ENCODE measurements around the gene FLT1.

FLT1 gene

DNA sequence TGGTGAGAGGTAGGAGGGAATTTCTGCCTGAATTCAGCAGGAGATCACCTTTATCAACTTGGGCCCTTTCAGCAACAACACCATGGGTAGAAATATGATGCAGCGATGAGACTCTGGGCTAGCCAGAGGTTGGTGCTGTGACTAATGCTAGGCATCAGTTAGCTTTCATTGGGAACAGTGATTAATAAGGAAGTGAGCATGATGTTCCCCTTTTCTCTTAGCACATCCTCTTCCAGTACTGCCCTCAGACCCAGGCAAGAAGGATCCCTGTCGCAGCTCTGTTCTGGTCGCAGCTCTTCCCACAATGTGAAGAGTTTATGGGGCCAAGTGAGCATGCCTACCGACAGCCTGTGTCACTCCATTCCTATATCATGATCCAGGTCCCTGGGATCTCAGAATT is 100.5 kb downstream of the FLT1 start:
- TF ChIP-seq, protein P1, sequence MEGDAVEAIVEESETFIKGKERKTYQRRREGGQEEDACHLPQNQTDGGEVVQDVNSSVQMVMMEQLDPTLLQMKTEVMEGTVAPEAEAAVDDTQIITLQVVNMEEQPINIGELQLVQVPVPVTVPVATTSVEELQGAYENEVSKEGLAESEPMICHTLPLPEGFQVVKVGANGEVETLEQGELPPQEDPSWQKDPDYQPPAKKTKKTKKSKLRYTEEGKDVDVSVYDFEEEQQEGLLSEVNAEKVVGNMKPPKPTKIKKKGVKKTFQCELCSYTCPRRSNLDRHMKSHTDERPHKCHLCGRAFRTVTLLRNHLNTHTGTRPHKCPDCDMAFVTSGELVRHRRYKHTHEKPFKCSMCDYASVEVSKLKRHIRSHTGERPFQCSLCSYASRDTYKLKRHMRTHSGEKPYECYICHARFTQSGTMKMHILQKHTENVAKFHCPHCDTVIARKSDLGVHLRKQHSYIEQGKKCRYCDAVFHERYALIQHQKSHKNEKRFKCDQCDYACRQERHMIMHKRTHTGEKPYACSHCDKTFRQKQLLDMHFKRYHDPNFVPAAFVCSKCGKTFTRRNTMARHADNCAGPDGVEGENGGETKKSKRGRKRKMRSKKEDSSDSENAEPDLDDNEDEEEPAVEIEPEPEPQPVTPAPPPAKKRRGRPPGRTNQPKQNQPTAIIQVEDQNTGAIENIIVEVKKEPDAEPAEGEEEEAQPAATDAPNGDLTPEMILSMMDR (conservative IDR thresholded peaks at IDR 0.05; ENCODE audit: low read depth, low read length), result no peak
- no peak for DNase-seq (ENCODE audit: low read depth)
- H3K4me3 ChIP-seq (ENCODE audit: low read length), result no peak overlapping the region

DNA sequence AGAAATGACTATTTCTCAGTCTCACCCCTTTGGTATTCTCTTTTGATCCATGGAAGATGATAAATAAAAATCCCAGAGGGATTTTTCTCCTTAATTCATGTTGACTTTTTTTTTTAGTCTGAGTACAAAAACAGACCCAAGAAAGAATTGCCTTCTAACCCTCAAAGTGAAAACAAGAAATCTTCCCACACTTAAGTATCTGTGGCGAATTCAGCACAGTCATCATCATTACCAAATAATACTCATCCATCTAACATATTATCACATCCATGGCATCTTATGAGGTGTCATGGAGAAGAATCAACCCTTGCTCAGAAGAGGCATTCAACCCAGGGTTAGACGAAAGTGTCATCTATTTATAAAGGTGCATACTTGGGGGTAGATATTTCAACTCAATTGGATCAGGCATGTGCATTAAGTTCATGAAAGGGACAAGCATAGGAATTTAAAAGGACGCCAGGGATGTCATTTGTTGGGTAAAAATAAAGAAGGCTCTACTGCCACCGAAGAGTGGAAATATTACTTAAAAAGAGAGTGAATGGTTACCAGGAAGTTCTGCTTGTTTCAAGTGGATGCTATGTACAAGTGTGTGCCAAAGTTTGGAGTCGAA is 101.9 kb downstream of the FLT1 start:
- TF ChIP-seq, protein P1 (conservative IDR thresholded peaks at IDR 0.05; ENCODE audit: low read depth, low read length), result no peak
- no peak for DNase-seq (ENCODE audit: low read depth)
- H3K4me3 ChIP-seq (ENCODE audit: low read length), result no peak overlapping the region

DNA sequence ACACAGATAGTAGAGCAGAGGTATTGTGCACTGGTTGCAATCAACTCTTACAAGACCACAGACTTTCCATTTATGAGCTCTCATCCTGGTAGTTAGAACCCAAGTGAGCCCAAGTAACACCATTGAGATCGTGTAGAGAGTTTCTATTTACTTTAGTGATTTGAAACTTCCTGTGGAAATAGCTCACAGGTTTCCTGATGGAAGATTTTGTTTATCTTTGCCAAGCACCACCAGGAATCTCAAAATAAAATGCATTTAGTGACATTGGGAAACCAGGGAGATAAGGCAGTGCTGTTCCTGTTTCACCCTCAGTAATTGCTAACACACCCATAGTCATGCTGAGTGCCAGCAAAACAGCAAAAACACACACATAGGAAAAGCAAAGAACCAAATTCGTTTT is 102.5 kb downstream of the FLT1 start:
- no peak for DNase-seq (ENCODE audit: low read depth)
- no peak overlapping the region for H3K4me3 ChIP-seq (ENCODE audit: low read length)
- TF ChIP-seq, protein P1 (conservative IDR thresholded peaks at IDR 0.05; ENCODE audit: low read depth, low read length), result no peak

DNA sequence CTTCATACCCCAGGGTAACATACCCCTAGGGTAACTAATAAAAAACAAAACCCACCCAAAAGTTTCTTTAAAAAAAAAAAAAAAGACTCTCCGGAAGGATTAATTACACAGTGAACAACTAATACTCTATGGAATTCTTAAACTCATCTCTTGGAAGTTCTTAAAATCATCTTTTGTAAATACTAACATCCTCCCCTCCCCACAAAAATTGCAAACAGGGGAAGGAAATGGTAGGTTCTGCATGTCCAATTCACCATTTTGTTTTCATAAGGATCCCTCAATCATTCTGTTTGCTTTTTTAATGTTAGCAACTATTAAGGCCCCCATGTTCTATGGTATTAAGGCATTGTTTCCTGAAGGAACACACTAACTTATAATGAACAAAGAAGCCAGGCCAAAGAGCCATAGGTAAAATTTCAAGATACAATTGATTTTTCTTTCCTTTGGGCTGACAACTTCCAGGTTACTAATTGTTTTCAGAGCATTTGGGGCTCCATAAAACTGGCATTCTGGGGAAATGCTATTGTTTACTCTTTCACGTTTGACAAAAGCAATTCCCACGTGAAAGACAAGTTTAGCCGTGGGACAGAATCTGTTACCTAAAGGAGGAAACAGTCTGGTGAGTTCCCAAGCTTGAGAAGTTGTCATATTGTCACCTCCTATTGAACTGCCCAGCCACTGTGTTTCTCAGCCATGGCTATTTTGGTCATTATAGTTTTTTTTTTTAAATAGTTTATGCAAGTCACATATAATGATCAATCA is 107.0 kb downstream of the FLT1 start:
- TF ChIP-seq, protein P1 (conservative IDR thresholded peaks at IDR 0.05; ENCODE audit: low read depth, low read length), result no peak
- no peak for DNase-seq (ENCODE audit: low read depth)

DNA sequence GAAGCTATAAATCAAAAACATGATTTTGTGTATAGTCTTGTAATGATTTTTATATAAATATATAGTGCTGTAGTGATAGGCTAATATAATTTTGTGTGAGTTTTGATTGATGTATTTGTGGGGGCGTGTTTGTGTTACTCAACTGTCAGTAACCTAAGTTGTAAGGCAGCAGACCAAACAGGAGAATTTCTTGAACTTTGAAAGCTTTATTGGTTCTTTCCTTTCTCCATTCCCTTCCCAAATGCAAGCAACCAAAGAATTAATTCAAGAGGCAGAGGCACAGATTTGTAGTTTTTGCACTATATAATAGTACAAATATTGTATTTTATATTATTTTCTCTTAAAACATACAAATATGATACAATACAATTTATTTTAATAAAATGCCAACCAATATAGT is 109.6 kb downstream of the FLT1 start:
- TF ChIP-seq, protein P1 (conservative IDR thresholded peaks at IDR 0.05; ENCODE audit: low read depth, low read length), result no peak
- no peak overlapping the region for H3K4me3 ChIP-seq (ENCODE audit: low read length)
- no peak for DNase-seq (ENCODE audit: low read depth)

More for the DNA sequence above, 107.0 kb downstream of the FLT1 start:
- no peak overlapping the region for H3K4me3 ChIP-seq (ENCODE audit: low read length)

DNA sequence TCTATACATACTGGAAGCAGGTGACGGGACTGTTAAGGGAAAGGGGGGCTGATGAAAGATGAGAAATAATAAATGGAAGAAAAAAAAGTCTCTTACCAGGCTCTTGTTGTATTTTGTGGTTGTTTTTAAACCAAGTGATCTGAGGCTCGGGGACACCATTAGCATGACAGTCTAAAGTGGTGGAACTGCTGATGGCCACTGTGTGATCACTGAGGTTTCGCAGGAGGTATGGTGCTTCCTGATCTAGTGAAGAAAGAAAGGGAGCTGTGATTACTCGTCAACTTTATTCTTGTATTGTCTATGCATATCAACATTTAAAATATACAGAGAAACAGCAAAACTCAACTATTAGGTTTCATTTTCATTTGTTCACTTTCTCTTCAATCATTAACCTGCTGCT is 110.1 kb downstream of the FLT1 start:
- no peak overlapping the region for H3K4me3 ChIP-seq (ENCODE audit: low read length)
- TF ChIP-seq, protein P1 (conservative IDR thresholded peaks at IDR 0.05; ENCODE audit: low read depth, low read length), result no peak

DNA sequence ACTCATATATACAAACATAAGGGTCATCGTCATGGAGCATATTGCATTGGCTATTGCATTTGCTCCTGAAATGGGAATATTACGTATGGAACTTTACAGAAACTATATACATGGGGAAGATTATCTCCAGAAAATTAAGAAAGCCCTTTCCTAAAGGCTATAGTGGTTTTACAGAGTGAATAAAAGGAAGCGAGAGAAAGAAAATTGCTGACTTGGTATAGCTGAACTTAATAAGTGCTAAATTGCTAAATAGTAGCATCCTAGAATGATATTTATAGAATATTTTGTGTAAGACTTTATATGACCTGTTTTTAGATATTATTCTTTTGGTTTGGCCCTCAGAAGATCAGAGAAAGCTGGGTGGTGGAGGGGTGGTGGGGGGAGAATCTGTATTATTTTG is 114.6 kb downstream of the FLT1 start:
- no peak for DNase-seq (ENCODE audit: low read depth)
- TF ChIP-seq, protein P1 (conservative IDR thresholded peaks at IDR 0.05; ENCODE audit: low read depth, low read length), result no peak
- H3K4me3 ChIP-seq (ENCODE audit: low read length), result no peak overlapping the region

More for the DNA sequence above, 110.1 kb downstream of the FLT1 start:
- no peak for DNase-seq (ENCODE audit: low read depth)
